ENCODE data around the gene RGS14.
"Not testable (repeated sequence)": the region's sequence is repeated elsewhere in the genome, so short reads cannot be mapped to it uniquely, and the experiment has no call there.

DNA sequence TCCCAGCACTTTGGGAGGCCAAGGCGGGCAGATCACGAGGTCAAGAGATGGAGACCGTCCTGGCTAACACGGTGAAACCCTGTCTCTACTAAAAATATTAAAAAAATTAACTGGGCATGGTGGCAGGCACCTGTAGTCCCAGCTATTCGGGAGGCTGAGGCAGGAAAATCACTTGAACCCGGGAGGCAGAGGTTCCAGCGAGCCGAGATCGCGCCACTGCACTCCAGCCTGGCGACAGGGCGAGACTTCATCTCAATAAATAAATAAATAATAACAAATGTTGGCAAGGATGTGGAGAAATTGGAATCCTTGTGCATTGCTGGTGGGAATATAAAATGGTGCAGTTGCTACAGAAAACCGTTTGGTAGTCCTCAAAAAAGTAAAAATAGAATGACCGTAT is 14.7 kb upstream of the RGS14 start:
- TF ChIP-seq POLR2AphosphoS5, POLR2A (IDR thresholded peaks at IDR 0.05): not testable (repeated sequence)
- TF ChIP-seq, protein P1, sequence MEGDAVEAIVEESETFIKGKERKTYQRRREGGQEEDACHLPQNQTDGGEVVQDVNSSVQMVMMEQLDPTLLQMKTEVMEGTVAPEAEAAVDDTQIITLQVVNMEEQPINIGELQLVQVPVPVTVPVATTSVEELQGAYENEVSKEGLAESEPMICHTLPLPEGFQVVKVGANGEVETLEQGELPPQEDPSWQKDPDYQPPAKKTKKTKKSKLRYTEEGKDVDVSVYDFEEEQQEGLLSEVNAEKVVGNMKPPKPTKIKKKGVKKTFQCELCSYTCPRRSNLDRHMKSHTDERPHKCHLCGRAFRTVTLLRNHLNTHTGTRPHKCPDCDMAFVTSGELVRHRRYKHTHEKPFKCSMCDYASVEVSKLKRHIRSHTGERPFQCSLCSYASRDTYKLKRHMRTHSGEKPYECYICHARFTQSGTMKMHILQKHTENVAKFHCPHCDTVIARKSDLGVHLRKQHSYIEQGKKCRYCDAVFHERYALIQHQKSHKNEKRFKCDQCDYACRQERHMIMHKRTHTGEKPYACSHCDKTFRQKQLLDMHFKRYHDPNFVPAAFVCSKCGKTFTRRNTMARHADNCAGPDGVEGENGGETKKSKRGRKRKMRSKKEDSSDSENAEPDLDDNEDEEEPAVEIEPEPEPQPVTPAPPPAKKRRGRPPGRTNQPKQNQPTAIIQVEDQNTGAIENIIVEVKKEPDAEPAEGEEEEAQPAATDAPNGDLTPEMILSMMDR (IDR thresholded peaks at IDR 0.05), result not testable (repeated sequence)
